ENCODE measurements around the gene ZNF518B. TPM values are rescaled to one million over a fixed set of nuclear protein-coding genes. Genes with fewer than 3 reads are reported as not detected.

ZNF518B gene
- polyA plus RNA-seq (ENCODE audit: insufficient read length in 10 of 10): 10 to 100 TPM; 12.3 to 19.0 (median 15.3) TPM
- long read RNA-seq, donor 1, full-length matches to known transcripts: 5 of 5 reads
- long read RNA-seq, donor 1, partial matches to known transcripts: 0 of 5 reads
- long read RNA-seq, donor 1, other reads (novel, unspliced or antisense): 0 of 5 reads
- long read RNA-seq, donor 2, full-length matches to known transcripts: 6 of 6 reads
- long read RNA-seq, donor 2, partial matches to known transcripts: 0 of 6 reads
- long read RNA-seq, donor 2, other reads (novel, unspliced or antisense): 0 of 6 reads
- long read RNA-seq, donor 3: 0 reads
- long read RNA-seq, donor 4, full-length matches to known transcripts: 1 of 1 reads
- long read RNA-seq, donor 4, partial matches to known transcripts: 0 of 1 reads
- long read RNA-seq, donor 4, other reads (novel, unspliced or antisense): 0 of 1 reads
- long read RNA-seq, donor 5, full-length matches to known transcripts: 4 of 4 reads
- long read RNA-seq, donor 5, partial matches to known transcripts: 0 of 4 reads
- long read RNA-seq, donor 5, other reads (novel, unspliced or antisense): 0 of 4 reads
- long read RNA-seq, donor 6, full-length matches to known transcripts: 4 of 4 reads
- long read RNA-seq, donor 6, partial matches to known transcripts: 0 of 4 reads
- long read RNA-seq, donor 6, other reads (novel, unspliced or antisense): 0 of 4 reads
- long read RNA-seq, donor 7, full-length matches to known transcripts: 3 of 3 reads
- long read RNA-seq, donor 7, partial matches to known transcripts: 0 of 3 reads
- long read RNA-seq, donor 7, other reads (novel, unspliced or antisense): 0 of 3 reads
- long read RNA-seq, donor 8, full-length matches to known transcripts: 3 of 3 reads
- long read RNA-seq, donor 8, partial matches to known transcripts: 0 of 3 reads
- long read RNA-seq, donor 8, other reads (novel, unspliced or antisense): 0 of 3 reads
- long read RNA-seq, donor 9: 0 reads

GRCh38 chr4:10457255-10457801 lies at the start of gene ZNF518B:
TSS of gene ZNF518B (minus strand) at chr4:10457426. CDS start at chr4:10446328, 11,098 bp downstream.
- DNase-seq: peak; percentile 71 to 92 (median 85)

GRCh38 chr4:10506077-10506476 lies 48.9 kb upstream of the ZNF518B start:
- no peak for DNase-seq

DNA sequence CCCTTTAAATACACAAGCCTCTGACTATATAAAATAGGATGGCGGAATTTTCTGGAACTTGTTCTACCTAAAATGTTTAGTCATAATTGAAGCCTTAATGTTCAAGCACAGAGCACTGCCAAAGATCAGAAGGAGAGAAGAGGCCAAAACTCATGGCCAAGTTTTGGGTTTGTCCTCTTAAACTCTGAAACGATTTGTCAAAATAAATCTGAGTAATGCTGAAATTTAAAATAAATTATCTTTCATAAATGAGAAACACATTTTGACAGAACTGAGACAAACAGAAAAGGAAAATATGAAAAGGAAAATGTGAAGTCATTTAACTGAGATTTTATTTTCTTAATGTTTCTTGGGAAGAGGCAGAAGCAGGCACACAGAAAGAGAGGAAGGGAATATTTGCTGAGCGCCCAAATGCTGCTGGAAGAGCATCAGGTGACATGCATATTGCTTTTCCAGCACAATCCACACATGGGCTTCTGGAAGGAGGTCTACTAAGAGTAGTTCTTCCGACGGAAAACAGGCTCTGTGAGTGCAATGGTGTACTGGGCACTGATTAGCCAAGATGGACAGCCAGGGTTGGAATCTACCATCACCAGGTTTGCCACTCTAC lies 47.4 kb upstream of the ZNF518B start:
- peak; percentile 25 to 61 (median 44) for DNase-seq

DNA sequence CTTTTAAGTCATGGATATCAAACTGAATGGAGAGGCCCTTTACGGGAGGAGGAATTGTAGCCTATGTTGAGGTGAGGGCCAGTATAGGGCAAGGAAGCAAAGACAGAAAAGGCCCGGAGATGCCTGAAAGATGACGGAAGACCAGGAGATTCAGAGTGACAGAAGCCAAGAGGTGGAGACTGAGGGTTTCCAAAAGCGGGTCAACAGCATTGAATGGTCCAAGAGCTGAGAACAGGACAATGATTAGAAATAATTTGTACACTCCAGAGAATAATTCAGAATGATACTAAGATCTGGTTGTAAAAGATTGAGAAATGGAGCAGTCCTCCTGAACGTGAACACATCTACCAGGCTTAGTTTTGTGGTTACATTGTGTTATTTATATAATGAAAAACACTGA lies 45.5 kb upstream of the ZNF518B start:
- no peak for DNase-seq

DNA sequence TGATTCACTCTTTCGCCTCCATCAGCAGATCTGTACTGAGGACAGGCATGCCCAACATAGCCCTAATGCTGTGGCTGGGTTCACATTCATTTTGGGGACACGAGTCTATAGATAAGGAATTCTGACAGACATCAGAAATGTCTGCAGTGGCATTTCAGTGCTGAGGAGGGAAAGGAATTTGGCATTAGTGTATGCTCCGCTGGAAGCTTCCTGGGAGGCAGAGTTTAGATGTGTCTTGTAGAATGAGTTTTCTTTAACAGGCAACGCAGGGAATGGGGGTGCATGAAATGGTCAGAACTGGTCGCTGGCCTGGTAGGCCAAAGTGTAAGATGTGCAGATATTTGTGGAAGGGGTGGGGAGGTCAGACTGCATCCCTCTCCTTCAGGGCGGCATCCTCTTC lies 43.5 kb upstream of the ZNF518B start:
- DNase-seq: no peak

GRCh38 chr4:10496200-10496599 lies 39.0 kb upstream of the ZNF518B start:
- no peak for DNase-seq

- no peak for DNase-seq
Observed at GRCh38 chr4:10495651-10496050, 38.4 kb upstream of the ZNF518B start.

GRCh38 chr4:10492464-10492863 lies 35.2 kb upstream of the ZNF518B start:
- no peak for DNase-seq

DNA sequence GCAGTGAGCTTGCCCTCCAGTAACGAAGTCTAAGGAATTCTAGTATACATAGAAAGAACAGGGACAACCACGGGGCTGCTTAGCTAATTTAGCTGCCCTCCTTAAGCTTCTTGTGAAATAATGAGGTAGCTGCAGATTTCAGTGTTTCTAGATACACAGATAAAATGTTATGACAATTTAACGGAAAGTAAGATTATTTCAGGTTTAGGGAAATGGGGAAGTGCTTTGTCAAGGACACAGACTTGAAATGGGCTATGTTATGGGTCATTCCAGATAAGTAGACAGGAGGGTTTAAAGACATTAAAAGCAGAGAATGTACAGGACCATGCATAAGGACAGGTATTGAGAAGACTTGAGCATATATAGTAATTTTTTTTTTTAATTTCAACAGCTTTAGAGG lies 34.2 kb upstream of the ZNF518B start:
- no peak for DNase-seq

DNA sequence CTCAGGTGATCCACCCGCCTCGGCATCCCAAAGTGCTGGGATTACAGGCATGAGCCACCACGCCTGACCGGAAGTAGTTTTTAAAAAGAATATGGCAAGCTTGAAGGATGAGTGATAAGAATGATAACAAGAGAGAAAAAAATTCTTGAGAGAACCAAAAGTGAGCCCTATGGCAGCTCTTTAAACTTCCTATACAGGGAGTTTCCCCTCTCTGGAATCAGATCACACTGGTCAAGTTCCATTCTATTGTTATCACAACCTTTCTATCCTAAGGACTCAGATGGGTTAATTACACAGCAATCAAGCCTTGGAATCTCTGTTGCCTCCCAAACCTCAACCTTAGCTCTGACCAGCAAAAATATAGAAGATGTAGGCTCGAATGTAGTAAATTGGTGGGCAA lies 33.8 kb upstream of the ZNF518B start:
- no peak for DNase-seq

GRCh38 chr4:10482913-10483312 lies 25.7 kb upstream of the ZNF518B start:
- DNase-seq: no peak

DNA sequence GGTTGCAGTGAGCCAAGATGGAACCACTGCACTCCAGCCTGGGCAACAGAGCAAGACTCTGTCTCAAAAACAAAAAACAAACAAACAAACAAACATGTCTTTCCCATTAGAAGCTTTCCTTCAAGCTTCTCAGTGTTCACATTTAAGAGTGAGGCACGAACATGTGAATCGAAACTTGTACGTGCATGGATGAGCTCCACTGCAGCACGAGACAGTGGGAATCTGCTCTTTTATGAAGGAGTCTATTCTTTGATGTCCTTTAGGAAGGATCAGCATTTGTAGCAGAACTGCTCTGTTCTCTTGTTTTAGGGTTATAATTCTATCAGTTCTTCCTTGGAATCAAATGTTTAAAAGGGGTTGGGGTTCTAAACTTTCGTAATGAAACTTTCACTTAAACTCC lies 23.4 kb upstream of the ZNF518B start:
- no peak for DNase-seq

DNA sequence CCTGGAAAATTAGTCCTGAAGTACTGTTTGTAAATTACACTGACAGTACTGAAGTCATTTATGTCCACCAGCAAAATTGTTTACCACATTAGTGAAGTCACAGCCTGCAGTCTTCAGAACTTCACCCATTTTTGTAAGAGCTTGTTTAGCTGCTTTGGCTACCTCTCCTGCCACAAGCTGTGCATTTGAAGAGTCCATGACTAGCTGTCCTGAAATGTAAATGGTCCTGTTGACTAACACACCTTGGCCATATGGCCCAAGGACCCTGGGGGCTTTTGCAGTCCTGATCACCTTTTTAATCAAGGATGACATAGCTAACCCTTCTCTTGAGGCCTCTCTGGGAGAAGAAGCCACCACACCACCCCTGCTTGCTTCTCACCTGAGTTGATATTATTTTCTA lies 21.4 kb upstream of the ZNF518B start:
- no peak for DNase-seq

DNA sequence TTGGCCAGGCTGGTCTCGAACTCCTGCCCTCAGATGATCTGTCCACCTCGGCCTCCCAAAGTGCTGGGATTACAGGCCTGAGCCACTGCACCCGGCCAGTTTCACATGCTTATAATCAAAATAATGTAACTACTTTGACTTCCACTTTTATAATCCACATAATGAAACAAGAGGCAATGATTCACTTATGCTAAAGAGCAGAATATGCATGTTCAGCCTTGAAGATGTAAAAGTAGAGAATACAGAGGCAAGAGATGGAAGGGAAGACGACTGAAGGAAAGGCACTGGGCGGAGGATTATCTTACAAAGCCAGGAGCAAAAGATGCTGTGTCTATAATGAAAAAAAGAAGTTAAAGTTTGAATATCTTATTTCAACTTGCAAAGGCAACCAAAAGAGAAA lies 13.3 kb upstream of the ZNF518B start:
- no peak for DNase-seq

DNA sequence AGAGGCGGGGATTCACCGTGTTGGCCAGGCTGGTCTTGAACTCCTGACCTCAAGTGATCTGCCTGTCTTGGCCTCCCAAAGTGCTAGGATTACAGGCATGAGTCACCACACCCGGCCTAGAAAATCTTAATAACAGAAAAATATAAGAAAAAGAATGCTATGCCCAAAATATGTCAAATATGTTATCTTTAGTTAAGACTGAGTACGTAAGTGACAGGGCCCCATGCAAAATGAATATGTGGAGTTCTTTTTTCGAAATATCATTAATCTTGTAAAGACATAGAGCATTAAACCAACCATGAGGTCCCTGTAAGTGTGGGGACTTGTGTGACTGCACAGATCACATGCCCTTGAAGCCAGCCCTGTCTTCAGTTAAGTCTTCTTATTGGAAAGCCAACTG lies 8.9 kb upstream of the ZNF518B start:
- no peak for DNase-seq

GRCh38 chr4:10462876-10463275 lies 5.7 kb upstream of the ZNF518B start:
- no peak for DNase-seq

- DNase-seq: no peak
Observed at GRCh38 chr4:10461850-10462400, 4.7 kb upstream of the ZNF518B start.

DNA sequence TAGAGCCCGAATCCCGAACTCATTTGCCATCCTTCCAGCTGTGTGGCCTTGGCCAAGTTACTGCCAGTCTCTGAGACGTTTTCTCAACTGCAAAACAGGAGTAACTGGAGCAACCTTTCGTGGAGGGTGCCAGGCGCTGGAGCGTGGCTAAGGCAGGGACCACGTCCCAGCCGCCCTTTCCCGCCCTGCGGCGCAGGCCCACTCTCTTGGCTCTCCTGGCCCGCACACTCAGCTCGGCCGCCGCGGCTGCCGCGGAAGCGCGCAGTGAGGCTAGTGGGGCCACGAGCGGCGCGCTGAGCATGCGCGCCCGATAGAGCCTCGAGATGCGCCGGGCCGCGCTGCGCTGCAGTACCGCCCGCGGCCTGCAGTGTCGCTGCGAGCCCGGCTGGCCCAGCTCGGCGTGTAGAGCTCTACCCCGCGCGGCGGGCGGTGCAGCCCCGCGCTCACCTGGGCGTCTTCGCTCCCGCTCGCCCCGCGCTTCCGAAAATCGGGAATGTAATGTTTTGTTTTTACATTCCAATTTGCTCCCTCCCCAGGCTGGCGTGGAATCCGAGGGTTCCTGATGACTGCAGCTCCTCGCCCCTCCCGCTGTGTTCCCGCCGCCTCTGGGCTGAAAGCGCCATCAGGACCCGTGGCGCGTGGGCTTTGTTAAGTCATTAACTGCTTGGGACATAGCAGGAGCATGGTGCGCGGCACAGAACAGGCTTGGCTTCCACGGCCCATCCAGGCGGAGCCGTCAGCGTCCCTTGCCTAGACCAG lies 4.0 kb upstream of the ZNF518B start:
- peak; percentile 67 to 92 (median 90) for DNase-seq

GRCh38 chr4:10460313-10461047 lies 3.3 kb upstream of the ZNF518B start:
- DNase-seq: no peak

DNA sequence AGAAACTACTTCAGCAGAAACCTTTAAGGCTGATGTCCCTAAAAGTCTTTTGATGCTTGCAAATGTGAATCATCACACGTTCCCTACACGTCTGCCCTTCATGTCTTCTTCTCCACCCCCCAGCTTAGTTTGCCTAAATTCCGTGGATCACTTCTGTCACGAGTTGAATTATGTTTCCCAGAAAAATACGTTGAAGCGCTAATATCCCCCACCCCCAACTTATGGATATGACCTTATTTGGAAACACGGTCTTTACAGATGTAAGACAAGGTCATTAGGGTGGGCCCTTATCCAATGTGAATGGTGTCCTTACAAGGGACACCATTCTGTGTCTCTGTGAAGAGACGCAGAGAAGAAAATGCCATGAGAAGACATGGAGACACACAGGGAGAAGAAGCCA lies 2.1 kb upstream of the ZNF518B start:
- no peak for DNase-seq

All from muscle of back (tissue), 13 donors.